Neutrophil (primary cell): ENCODE data around the gene CASP8AP2.
"Not testable (repeated sequence)": the region's sequence is repeated elsewhere in the genome, so short reads cannot be mapped to it uniquely, and the experiment has no call there.

Experiments
- H3K27ac ChIP-seq: fragments of 200-600 bp; sonication (generic); 2 replicates; pipeline ENCODE4 v1.5.1; 2016; ENCODE audit warnings: mild to moderate bottlenecking, moderate library complexity
- H3K27me3 ChIP-seq: fragments of 200-600 bp; sonication (generic); 2 replicates; pipeline ENCODE4 v1.6.0; 2016; ENCODE audit warnings: mild to moderate bottlenecking
- H3K36me3 ChIP-seq: fragments of 200-600 bp; sonication (generic); 2 replicates; pipeline ENCODE4 v1.5.1; 2017
- H3K4me1 ChIP-seq, 2 experiments: fragments of 200-600 bp in 1 of 2; sonication (generic) in 1 of 2; 1 replicate in 1 of 2; 2 replicates in 1 of 2; pipeline versions ENCODE4 v1.5.1 to v1.6.1; 2013 to 2016; ENCODE audit warnings: low read depth in 1 of 2, low read length in 1 of 2, mild to moderate bottlenecking in 1 of 2, moderate library complexity in 1 of 2; ENCODE audit not compliant: control insufficient read depth in 1 of 2, insufficient read depth in 1 of 2
- H3K4me3 ChIP-seq, 2 experiments: fragments of 200-600 bp in 1 of 2; sonication (generic) in 1 of 2; 1 replicate in 1 of 2; 2 replicates in 1 of 2; pipeline ENCODE4 v1.5.1; 2013 to 2016; ENCODE audit warnings: low read depth in 1 of 2, low read length in 1 of 2, mild to moderate bottlenecking in 1 of 2, moderate library complexity in 1 of 2
- H3K9me3 ChIP-seq: fragments of 200-600 bp; sonication (generic); 2 replicates; pipeline ENCODE4 v1.5.1; 2016
- CTCF ChIP-seq: fragments of 200-600 bp; sonication (generic); IDR thresholded peaks from 2 replicates; pipeline ENCODE4 v1.5.1; 2016; ENCODE audit warnings: antibody characterized with exemption

The CASP8AP2 gene

GRCh38 chr6:89886378-89887120 lies 56.9 kb downstream of the CASP8AP2 start:
- Histone ChIP-seq H3K4me3 (no peak overlapping the region), H3K27me3 (peaks cover 57% of the 10 kb centered on the region), H3K36me3 (no peaks in the 10 kb centered on the region), H3K9me3 (no peaks in the 10 kb centered on the region), H3K4me1 (no peaks in the 10 kb centered on the region), H3K27ac (no peak overlapping the region)
- TF ChIP-seq CTCF, result no peak

GRCh38 chr6:89887452-89888137 lies 57.9 kb downstream of the CASP8AP2 start:
- no peak for TF ChIP-seq CTCF
- Histone ChIP-seq H3K4me3 (no peak overlapping the region), H3K36me3 (no peaks in the 10 kb centered on the region), H3K9me3 (no peaks in the 10 kb centered on the region), H3K27me3 (peaks cover 67% of the 10 kb centered on the region), H3K4me1 (no peaks in the 10 kb centered on the region), H3K27ac (no peak overlapping the region)

- H3K4me3 ChIP-seq, result no peak overlapping the region
- peaks cover 73% of the 10 kb centered on the region for H3K27me3 ChIP-seq
- no peak overlapping the region for H3K27ac ChIP-seq
- no peaks in the 10 kb centered on the region for H3K36me3 ChIP-seq
- no peaks in the 10 kb centered on the region for H3K9me3 ChIP-seq
- no peaks in the 10 kb centered on the region for H3K4me1 ChIP-seq
- TF ChIP-seq CTCF, result no peak
Observed at GRCh38 chr6:89888138-89888514, 58.4 kb downstream of the CASP8AP2 start.

DNA sequence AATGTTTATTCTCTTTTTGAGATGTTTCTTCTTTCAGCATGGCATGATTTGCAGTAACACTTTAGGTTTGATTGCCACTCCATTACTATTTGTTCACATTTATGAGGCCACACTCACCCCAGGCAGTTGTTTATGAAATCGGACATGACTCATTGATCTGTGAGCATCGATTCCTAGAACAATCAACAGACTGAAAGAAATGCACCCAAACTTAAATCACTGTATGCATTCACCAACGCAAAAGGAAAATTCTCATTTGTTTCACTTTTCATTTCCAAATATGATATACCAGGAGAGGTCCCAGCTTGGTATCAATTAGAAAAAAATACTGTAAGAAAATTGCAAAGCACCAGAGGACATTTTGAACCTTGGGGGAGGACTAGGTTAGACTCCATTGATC lies 59.2 kb downstream of the CASP8AP2 start:
- H3K9me3 ChIP-seq, result no peaks in the 10 kb centered on the region
- H3K27me3 ChIP-seq, result peaks cover 80% of the 10 kb centered on the region
- no peak overlapping the region for H3K27ac ChIP-seq
- no peak overlapping the region for H3K4me3 ChIP-seq
- no peaks in the 10 kb centered on the region for H3K4me1 ChIP-seq
- H3K36me3 ChIP-seq, result no peaks in the 10 kb centered on the region
- no peak for TF ChIP-seq CTCF

GRCh38 chr6:89890845-89891528 lies 61.3 kb downstream of the CASP8AP2 start:
- not testable (repeated sequence) for H3K27ac ChIP-seq, H3K4me3 ChIP-seq, H3K9me3 ChIP-seq, H3K4me1 ChIP-seq, H3K36me3 ChIP-seq
- H3K27me3 ChIP-seq, result peaks cover 95% of the 10 kb centered on the region

DNA sequence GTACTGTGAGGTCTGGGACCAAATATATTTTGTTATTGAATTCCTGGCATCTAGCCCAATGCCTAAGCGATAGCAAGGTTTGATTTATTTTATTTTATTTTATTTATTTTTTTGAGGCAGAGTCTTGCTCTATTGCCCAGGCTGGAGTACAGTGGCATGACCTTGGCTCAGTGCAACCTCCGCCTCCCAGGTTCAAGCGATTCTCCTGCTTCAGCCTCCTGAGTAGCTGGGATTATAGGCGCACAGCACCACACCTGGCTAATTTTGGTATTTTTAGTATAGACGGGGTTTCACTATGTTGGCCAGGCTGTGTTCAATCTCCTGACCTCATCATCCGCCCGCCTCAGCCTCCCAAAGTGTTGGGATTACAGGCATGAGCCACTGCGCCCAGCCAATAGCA lies 62.9 kb downstream of the CASP8AP2 start:
- H3K4me3 ChIP-seq, H3K9me3 ChIP-seq, H3K27ac ChIP-seq, H3K36me3 ChIP-seq, H3K4me1 ChIP-seq: not testable (repeated sequence)
- H3K27me3 ChIP-seq, result peaks cover 90% of the 10 kb centered on the region
